ENCODE data around the gene TRAP1. TPM values are rescaled to one million over a fixed set of nuclear protein-coding genes. Genes with fewer than 3 reads are reported as not detected.

The TRAP1 gene
- polyA plus RNA-seq, 3 donors: 22.8 to 54.0 (median 22.9) TPM

GRCh38 chr16:3745751-3746355 lies 28.5 kb upstream of the TRAP1 start:
- Histone ChIP-seq H3K4me2 (replicated peaks; ENCODE audit: extremely low read depth, low read length, poor library complexity, severe bottlenecking) (no peak overlapping the region), H3K4me1 (ENCODE audit: control insufficient read depth in 1 of 2, insufficient read depth in 2 of 2, low read length in 2 of 2) (no peaks in the 10 kb centered on the region), H4K20me1 (ENCODE audit: insufficient read depth, low read length) (peaks cover 94% of the 10 kb centered on the region), H3K4me3 (replicated peaks in 1 of 3; ENCODE audit: low read depth in 2 of 3, low read length in 3 of 3) (no peak overlapping the region), H3K27me3 (ENCODE audit: control insufficient read depth in 2 of 2, insufficient read depth in 2 of 2, low read length in 2 of 2) (no peaks in the 10 kb centered on the region), H3K9me3 (replicated peaks in 1 of 2; ENCODE audit: control insufficient read depth in 1 of 2, insufficient read depth in 1 of 2, low read length in 2 of 2) (no peaks in the 10 kb centered on the region), H3K27ac (ENCODE audit: low read depth in 1 of 2, low read length in 2 of 2) (peak overlapping the region in 1 of 2 donors; percentile 8), H2AFZ (ENCODE audit: insufficient read depth, low read depth, low read length, poor library complexity, severe bottlenecking) (no peak overlapping the region), H3K36me3 (replicated peaks in 1 of 2; ENCODE audit: control insufficient read depth in 1 of 2, insufficient read depth in 2 of 2, low read length in 2 of 2) (peaks cover 89 to 99% of the 10 kb centered on the region in 2 donors), H3K9ac (ENCODE audit: insufficient read depth, low read length, poor library complexity, severe bottlenecking) (no peak overlapping the region), H3K79me2 (ENCODE audit: insufficient read depth, low read length) (no peaks in the 10 kb centered on the region)
- H3K36me3 Mint-ChIP-seq: peaks cover 84 to 99% of the 10 kb centered on the region in 2 donors
- no peaks in the 10 kb centered on the region for H3K27me3 Mint-ChIP-seq (ENCODE audit: low read depth in 3 of 3)
- peak overlapping the region in 1 of 7 donors; percentile 73 for H3K27ac Mint-ChIP-seq
- no peak for DNase-seq
- H3K9me3 Mint-ChIP-seq: no peaks in the 10 kb centered on the region
- no peak for TF ChIP-seq CTCF (IDR thresholded peaks at IDR 0.05)
- intact Hi-C loops (cut with micrococcal nuclease): loop anchor here in 1 of 2 donors (10.0 kb wide), 1 partner anchor 59 kb away; no protein-coding TSS in a partner anchor
- H3K4me1 Mint-ChIP-seq: no peaks in the 10 kb centered on the region
- no peak overlapping the region for H3K4me3 Mint-ChIP-seq
- WGBS (ENCODE audit: insufficient coverage): 100% methylated on average over 12 of the region's 13 CpGs

GRCh38 chr16:3744018-3744417 lies 26.7 kb upstream of the TRAP1 start:
- Mint-ChIP-seq H3K4me1 (no peaks in the 10 kb centered on the region), H3K36me3 (peaks cover 84 to 100% of the 10 kb centered on the region in 2 donors), H3K27me3 (ENCODE audit: low read depth in 3 of 3) (no peaks in the 10 kb centered on the region), H3K27ac (no peak overlapping the region), H3K4me3 (no peak overlapping the region), H3K9me3 (no peaks in the 10 kb centered on the region)
- 100% methylated on average over 1 of the region's 7 CpGs for WGBS (ENCODE audit: insufficient coverage)
- H3K4me1 ChIP-seq (ENCODE audit: control insufficient read depth in 1 of 2, insufficient read depth in 2 of 2, low read length in 2 of 2): no peaks in the 10 kb centered on the region
- peaks cover 90 to 99% of the 10 kb centered on the region in 2 donors for H3K36me3 ChIP-seq (replicated peaks in 1 of 2; ENCODE audit: control insufficient read depth in 1 of 2, insufficient read depth in 2 of 2, low read length in 2 of 2)
- no peak overlapping the region for H3K27ac ChIP-seq (ENCODE audit: low read depth in 1 of 2, low read length in 2 of 2)
- no peak overlapping the region for H3K4me2 ChIP-seq (replicated peaks; ENCODE audit: extremely low read depth, low read length, poor library complexity, severe bottlenecking)
- TF ChIP-seq CTCF (IDR thresholded peaks at IDR 0.05): no peak
- no peak overlapping the region for H3K9ac ChIP-seq (ENCODE audit: insufficient read depth, low read length, poor library complexity, severe bottlenecking)
- intact Hi-C loops (cut with micrococcal nuclease): loop anchor here in 1 of 2 donors (10.0 kb wide), 1 partner anchor 61 kb away; no protein-coding TSS in a partner anchor
- no peaks in the 10 kb centered on the region for H3K27me3 ChIP-seq (ENCODE audit: control insufficient read depth in 2 of 2, insufficient read depth in 2 of 2, low read length in 2 of 2)
- H2AFZ ChIP-seq (ENCODE audit: insufficient read depth, low read depth, low read length, poor library complexity, severe bottlenecking): no peak overlapping the region
- H3K4me3 ChIP-seq (replicated peaks in 1 of 3; ENCODE audit: low read depth in 2 of 3, low read length in 3 of 3): no peak overlapping the region
- peaks cover 94% of the 10 kb centered on the region for H4K20me1 ChIP-seq (ENCODE audit: insufficient read depth, low read length)
- H3K79me2 ChIP-seq (ENCODE audit: insufficient read depth, low read length): no peaks in the 10 kb centered on the region
- DNase-seq: no peak
- H3K9me3 ChIP-seq (replicated peaks in 1 of 2; ENCODE audit: control insufficient read depth in 1 of 2, insufficient read depth in 1 of 2, low read length in 2 of 2): no peaks in the 10 kb centered on the region

Data from CD14-positive monocyte (primary cell).